ENCODE data around the gene VDAC1.

The VDAC1 gene

GRCh38 chr5:134006115-134006514 is 1.3 kb upstream of the VDAC1 start:
- peaks cover 10% of the 10 kb centered on the region for H3K36me3 Mint-ChIP-seq (ENCODE audit: low read depth)
- H3K4me1 Mint-ChIP-seq: peaks cover 41% of the 10 kb centered on the region
- H3K4me3 Mint-ChIP-seq: peak overlapping the region; percentile 94 to 96 (median 95)
- TF ChIP-seq CTCF (IDR thresholded peaks at IDR 0.05; ENCODE audit: unreplicated experiment in 3 of 3): no peak
- H3K27me3 Mint-ChIP-seq (ENCODE audit: low read depth): peaks cover 3% of the 10 kb centered on the region
- H3K9me3 Mint-ChIP-seq: no peaks in the 10 kb centered on the region
- peak overlapping the region; percentile 99 to 100 (median 99) for H3K27ac Mint-ChIP-seq

- Mint-ChIP-seq H3K27ac (peak overlapping the region; percentile 99 to 100 (median 99)), H3K36me3 (ENCODE audit: low read depth) (peaks cover 13% of the 10 kb centered on the region), H3K4me1 (peaks cover 46% of the 10 kb centered on the region), H3K27me3 (ENCODE audit: low read depth) (peaks cover 3% of the 10 kb centered on the region), H3K9me3 (no peaks in the 10 kb centered on the region), H3K4me3 (peak overlapping the region; percentile 94 to 96 (median 95))
- TF ChIP-seq CTCF (IDR thresholded peaks at IDR 0.05; ENCODE audit: unreplicated experiment in 3 of 3): no peak
These were observed 764 bp upstream of the VDAC1 start for GRCh38 chr5:134005417-134006061.

- H3K4me1 Mint-ChIP-seq: peaks cover 61% of the 10 kb centered on the region
- no peaks in the 10 kb centered on the region for H3K9me3 Mint-ChIP-seq
- peaks cover 17% of the 10 kb centered on the region for H3K36me3 Mint-ChIP-seq (ENCODE audit: low read depth)
- no peak for TF ChIP-seq CTCF (IDR thresholded peaks at IDR 0.05; ENCODE audit: unreplicated experiment in 3 of 3)
- H3K27me3 Mint-ChIP-seq (ENCODE audit: low read depth): no peaks in the 10 kb centered on the region
- peak overlapping the region; percentile 90 to 99 (median 98) for H3K27ac Mint-ChIP-seq
- H3K4me3 Mint-ChIP-seq: peak overlapping the region; percentile 89 to 98 (median 92)
These were observed 754 bp downstream of the VDAC1 start for GRCh38 chr5:134003817-134004625.

GRCh38 chr5:134003064-134003816 is 1.5 kb downstream of the VDAC1 start:
- peak overlapping the region; percentile 90 to 99 (median 98) for H3K27ac Mint-ChIP-seq
- H3K4me1 Mint-ChIP-seq: peaks cover 63% of the 10 kb centered on the region
- H3K4me3 Mint-ChIP-seq: peak overlapping the region; percentile 89 to 98 (median 92)
- H3K9me3 Mint-ChIP-seq: no peaks in the 10 kb centered on the region
- H3K36me3 Mint-ChIP-seq (ENCODE audit: low read depth): peaks cover 17% of the 10 kb centered on the region
- TF ChIP-seq CTCF (IDR thresholded peaks at IDR 0.05; ENCODE audit: unreplicated experiment in 3 of 3): no peak
- H3K27me3 Mint-ChIP-seq (ENCODE audit: low read depth): no peaks in the 10 kb centered on the region

- peak overlapping the region; percentile 45 to 98 (median 48) for H3K27ac Mint-ChIP-seq
- no peak for TF ChIP-seq CTCF (IDR thresholded peaks at IDR 0.05; ENCODE audit: unreplicated experiment in 3 of 3)
- peaks cover 17% of the 10 kb centered on the region for H3K36me3 Mint-ChIP-seq (ENCODE audit: low read depth)
These were observed 2.6 kb downstream of the VDAC1 start for GRCh38 chr5:134001938-134002731.

More at GRCh38 chr5:134001938-134002731, 2.6 kb downstream of the VDAC1 start:
- Mint-ChIP-seq H3K27me3 (ENCODE audit: low read depth) (no peaks in the 10 kb centered on the region), H3K4me3 (peak overlapping the region; percentile 89 to 98 (median 92)), H3K4me1 (peaks cover 58% of the 10 kb centered on the region), H3K9me3 (no peaks in the 10 kb centered on the region)
